Astrocyte of the spinal cord (primary cell): Measurements from ENCODE around the gene CLN3.

ENCODE experiments used
- DNase-seq: peaks from one replicate; pipeline ENCODE4 v3.0.0; 2011; ENCODE audit warnings: low read depth, low spot score
- H3K4me3 ChIP-seq: 2 replicates; pipeline ENCODE4 v1.5.1; 2011; ENCODE audit warnings: low read depth, mild to moderate bottlenecking, low read length, moderate library complexity
- in situ Hi-C: cut with HindIII; loops from 2 replicates; pipeline ENCODE4 v1.10.0; 2017; ENCODE audit warnings: low sequenced_read_pairs
- TF ChIP-seq, protein P1 (sequence below): IDR thresholded peaks from 2 replicates; pipeline ENCODE4 v1.5.1; 2012; ENCODE audit warnings: low read depth, mild to moderate bottlenecking, low read length, inconsistent platforms

Gene CLN3

DNA sequence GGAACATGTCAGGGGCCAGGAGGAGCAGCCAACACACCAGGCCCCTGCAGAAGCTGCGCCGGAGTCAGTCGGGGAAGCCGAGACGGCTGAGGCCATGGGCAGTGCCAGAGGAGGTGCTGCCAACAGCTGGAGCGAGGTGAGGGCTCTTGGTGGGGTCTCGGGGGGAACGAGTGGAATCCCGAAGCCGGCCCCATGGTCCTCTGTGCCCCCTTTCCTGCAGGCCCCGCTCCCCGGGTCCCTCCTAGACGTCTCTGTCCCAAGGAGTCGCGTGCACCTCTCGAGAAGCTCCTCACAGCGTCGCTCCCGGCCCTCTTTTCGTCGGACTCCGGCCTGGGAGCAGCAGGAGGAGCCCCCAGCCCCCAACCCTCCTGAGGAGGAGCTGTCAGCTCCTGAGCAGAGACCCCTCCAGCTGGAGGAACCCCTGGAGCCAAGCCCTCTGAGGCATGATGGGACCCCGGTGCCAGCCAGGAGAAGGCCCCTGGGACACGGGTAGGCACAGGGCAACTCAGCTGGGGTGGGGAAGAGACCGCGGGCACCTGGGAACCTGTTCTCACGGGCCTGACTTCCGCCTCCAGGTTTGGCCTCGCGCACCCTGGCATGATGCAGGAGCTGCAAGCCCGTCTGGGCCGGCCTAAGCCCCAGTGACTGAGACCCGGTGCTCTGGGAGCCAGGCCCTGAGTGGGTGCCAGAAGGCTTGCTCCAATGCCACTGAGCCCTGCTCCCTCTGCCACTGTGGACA, 6.2 kb upstream of the CLN3 start:
- in situ Hi-C loops = no loop called here
- TF ChIP-seq, protein P1, sequence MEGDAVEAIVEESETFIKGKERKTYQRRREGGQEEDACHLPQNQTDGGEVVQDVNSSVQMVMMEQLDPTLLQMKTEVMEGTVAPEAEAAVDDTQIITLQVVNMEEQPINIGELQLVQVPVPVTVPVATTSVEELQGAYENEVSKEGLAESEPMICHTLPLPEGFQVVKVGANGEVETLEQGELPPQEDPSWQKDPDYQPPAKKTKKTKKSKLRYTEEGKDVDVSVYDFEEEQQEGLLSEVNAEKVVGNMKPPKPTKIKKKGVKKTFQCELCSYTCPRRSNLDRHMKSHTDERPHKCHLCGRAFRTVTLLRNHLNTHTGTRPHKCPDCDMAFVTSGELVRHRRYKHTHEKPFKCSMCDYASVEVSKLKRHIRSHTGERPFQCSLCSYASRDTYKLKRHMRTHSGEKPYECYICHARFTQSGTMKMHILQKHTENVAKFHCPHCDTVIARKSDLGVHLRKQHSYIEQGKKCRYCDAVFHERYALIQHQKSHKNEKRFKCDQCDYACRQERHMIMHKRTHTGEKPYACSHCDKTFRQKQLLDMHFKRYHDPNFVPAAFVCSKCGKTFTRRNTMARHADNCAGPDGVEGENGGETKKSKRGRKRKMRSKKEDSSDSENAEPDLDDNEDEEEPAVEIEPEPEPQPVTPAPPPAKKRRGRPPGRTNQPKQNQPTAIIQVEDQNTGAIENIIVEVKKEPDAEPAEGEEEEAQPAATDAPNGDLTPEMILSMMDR = no peak

DNA sequence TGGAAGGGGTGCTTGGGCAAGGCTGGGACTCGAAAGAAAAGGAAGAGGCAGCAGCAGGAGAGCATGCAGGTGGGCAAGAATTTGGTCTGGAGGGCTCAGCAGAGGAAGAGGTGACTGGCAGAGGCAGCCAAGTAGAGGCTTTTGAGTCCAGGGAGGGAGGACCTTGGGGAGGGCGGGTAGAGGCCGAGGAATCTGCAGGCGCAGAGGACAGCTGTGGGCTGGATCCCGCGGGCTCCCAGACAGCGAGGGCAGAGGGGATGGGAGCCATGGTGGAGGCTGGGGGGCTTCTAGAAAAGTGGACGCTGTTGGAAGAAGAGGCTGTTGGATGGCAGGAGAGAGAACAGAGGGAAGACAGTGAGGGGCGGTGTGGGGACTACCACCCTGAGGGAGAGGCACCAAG, 5.5 kb upstream of the CLN3 start:
- no peak overlapping the region for H3K4me3 ChIP-seq
- DNase-seq = no peak
- TF ChIP-seq, protein P1 = no peak
- in situ Hi-C loops = no loop called here

More for the DNA sequence above, 6.2 kb upstream of the CLN3 start:
- DNase-seq = no peak
- H3K4me3 ChIP-seq = no peak overlapping the region

DNA sequence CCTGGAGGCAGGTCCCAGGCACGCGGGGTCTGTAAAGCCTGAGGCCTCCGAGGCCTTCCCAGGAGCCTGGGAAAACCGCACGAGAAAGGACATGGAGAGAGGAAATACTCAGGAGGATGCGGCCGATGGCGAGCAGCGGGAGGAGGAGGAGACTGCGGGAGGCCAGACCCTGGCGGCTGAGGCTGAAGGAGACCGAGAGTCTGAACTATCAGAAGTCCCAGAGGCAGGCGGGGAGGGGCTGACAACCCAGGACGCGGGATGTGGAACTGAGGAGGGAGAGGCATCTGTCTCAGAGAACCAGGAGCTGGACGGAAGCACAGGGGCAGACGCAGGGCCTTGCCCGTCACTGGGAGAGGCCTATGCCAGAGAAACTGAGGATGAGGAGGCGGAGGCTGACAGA, 5.0 kb upstream of the CLN3 start:
- TF ChIP-seq, protein P1 = no peak
- DNase-seq = no peak
- no peak overlapping the region for H3K4me3 ChIP-seq
- in situ Hi-C loops = no loop called here

DNA sequence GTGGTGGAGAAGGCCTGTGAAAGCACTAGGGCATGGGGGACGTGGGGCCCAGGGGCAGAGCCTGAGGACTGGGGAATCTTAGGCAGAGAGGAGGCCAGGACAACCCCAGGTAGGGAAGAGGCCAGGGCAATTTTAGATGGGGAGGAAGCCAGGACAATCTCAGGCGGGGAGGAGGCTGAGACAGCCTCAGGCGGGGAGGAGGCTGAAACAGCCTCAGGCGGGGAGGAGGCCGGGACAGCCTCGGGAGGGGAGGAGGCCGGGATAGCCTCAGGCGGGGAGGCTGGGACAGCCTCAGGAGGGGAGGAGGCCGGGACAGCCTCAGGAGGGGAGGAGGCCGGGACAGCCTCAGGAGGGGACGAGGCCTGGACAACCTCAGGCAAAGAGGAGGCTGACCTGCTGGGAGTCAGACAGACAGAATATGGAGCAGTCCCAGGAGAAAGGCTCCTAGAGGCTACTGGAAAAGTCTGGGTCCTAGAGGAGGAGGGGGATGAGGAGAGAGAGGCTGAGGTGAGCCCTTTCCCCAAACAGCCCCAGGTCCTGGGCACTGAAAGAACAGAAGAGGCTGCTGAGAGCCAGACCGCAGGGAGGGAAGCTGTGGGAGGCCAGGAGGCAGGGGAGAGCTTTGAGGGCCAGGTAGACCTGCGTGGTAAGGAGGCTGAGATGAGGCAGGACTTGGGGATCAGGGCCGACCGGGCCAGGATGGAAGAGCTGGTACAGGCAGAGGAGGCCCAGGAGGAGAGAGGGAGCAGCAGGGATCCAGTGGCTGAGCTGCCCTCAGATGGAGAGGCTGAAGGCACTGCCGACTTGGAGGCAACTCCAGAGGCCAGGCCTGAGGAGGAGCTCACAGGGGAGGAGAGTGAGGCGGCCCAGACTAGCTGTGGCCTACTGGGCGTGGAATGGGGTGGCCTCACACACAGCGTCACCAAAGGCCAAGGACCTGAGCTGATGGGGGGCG, 4.2 kb upstream of the CLN3 start:
- no peak for DNase-seq
- H3K4me3 ChIP-seq = no peak overlapping the region
- TF ChIP-seq, protein P1 = no peak
- in situ Hi-C loops = no loop called here

DNA sequence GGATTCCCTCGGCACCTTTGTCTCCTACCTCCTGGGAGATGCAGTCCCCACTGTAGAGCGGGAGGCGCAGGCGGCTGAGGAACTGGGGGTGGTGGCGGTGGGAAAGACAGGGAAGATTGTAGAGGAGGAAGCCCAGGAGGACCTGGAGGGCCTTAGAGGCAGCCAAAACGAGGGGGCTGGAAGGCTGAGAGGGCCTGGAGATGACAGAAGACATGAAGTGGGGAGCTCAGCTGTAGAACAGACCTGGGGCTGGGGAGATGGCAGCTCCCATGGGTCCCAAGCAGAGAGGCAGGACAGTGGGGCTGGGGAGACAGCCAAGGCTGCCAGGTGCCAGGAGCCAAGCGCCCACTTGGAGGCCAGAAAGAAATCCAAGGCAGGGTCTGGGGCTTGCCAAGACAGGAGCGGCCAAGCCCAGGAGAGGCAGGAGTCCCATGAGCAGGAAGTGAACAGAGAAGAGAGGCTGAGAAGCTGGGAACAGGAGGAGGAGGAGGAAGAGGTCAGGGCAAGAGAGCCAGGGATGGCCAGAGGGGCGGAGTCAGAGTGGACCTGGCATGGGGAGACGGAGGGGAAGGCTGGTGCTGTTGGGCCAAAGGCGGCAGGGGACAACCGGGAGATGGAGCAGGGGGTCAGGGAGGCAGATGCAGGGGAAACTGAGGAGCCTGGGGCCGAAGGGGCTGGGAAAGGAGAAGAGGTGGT, 3.4 kb upstream of the CLN3 start:
- TF ChIP-seq, protein P1 = no peak
- in situ Hi-C loops = no loop called here
- DNase-seq = no peak
- no peak overlapping the region for H3K4me3 ChIP-seq

DNA sequence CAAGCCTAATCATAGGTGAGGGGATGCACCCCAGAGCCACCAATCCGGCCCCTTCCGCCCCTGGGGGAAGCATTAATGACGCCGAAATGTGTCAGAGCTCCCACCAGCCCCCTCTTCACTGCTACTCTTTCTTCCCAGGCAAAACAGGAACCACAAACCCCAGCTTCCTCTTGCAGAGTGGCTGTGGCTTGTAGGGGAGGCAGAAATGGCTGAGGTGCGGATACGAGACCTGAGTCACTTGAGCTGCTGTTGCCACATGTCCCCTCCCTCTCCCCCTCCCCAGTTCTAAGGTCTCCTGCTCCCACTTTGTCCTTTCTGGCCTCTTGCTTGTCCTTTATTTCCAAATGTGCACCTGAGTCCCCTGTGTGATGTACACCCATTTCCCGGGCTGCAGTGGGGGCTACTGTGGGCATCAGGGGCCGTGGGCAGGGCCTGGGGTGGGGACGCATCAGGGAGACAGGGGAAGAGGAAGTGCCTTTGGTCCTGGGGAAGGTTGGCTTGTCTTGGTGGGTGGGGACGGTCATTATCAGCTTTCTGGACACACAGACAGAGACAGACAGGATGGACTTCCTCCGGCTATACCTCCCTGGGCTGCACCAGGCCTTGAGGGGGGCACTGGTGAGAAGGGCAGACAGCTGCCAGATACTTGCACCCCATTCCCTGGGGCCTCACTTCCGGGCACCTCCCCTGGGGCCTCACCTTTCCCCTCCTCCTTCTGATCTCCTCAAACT, 2.4 kb upstream of the CLN3 start, which contains the start of gene APOBR:
TSS of gene APOBR (plus strand) at position 523 of the 731 bp plus-strand sequence. CDS start at position 562, 39 bp downstream.
- no peak within 1 kb of the TSS for H3K4me3 ChIP-seq
- in situ Hi-C loops = no loop called here
- DNase-seq = no peak

More for the DNA sequence above, 2.4 kb upstream of the CLN3 start, which contains the start of gene APOBR:
- TF ChIP-seq, protein P1 = no peak
